Fibroblast of skin of abdomen (primary cell): ENCODE results near the gene ADAMTS15. TPM values are rescaled to one million over a fixed set of nuclear protein-coding genes. Genes with fewer than 3 reads are reported as not detected.

Experiments
- DNase-seq: peaks from one replicate; pipeline ENCODE4 v3.0.0-alpha.2; 2013
- polyA plus RNA-seq, 2 experiments: library from polyadenylated mRNA; unstranded; fragments of 120-200 nt; gene quantifications; one replicate each; pipeline ENCODE4 v1.2.1, GENCODE V29; 2013; ENCODE audit not compliant: insufficient read length in 2 of 2

The ADAMTS15 gene, protein sequence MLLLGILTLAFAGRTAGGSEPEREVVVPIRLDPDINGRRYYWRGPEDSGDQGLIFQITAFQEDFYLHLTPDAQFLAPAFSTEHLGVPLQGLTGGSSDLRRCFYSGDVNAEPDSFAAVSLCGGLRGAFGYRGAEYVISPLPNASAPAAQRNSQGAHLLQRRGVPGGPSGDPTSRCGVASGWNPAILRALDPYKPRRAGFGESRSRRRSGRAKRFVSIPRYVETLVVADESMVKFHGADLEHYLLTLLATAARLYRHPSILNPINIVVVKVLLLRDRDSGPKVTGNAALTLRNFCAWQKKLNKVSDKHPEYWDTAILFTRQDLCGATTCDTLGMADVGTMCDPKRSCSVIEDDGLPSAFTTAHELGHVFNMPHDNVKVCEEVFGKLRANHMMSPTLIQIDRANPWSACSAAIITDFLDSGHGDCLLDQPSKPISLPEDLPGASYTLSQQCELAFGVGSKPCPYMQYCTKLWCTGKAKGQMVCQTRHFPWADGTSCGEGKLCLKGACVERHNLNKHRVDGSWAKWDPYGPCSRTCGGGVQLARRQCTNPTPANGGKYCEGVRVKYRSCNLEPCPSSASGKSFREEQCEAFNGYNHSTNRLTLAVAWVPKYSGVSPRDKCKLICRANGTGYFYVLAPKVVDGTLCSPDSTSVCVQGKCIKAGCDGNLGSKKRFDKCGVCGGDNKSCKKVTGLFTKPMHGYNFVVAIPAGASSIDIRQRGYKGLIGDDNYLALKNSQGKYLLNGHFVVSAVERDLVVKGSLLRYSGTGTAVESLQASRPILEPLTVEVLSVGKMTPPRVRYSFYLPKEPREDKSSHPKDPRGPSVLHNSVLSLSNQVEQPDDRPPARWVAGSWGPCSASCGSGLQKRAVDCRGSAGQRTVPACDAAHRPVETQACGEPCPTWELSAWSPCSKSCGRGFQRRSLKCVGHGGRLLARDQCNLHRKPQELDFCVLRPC
- polyA plus RNA-seq (2013, experiment 1 of 2; ENCODE audit: insufficient read length): 4.3 TPM
- polyA plus RNA-seq (2013, experiment 2 of 2; ENCODE audit: insufficient read length): 4.3 TPM

DNA sequence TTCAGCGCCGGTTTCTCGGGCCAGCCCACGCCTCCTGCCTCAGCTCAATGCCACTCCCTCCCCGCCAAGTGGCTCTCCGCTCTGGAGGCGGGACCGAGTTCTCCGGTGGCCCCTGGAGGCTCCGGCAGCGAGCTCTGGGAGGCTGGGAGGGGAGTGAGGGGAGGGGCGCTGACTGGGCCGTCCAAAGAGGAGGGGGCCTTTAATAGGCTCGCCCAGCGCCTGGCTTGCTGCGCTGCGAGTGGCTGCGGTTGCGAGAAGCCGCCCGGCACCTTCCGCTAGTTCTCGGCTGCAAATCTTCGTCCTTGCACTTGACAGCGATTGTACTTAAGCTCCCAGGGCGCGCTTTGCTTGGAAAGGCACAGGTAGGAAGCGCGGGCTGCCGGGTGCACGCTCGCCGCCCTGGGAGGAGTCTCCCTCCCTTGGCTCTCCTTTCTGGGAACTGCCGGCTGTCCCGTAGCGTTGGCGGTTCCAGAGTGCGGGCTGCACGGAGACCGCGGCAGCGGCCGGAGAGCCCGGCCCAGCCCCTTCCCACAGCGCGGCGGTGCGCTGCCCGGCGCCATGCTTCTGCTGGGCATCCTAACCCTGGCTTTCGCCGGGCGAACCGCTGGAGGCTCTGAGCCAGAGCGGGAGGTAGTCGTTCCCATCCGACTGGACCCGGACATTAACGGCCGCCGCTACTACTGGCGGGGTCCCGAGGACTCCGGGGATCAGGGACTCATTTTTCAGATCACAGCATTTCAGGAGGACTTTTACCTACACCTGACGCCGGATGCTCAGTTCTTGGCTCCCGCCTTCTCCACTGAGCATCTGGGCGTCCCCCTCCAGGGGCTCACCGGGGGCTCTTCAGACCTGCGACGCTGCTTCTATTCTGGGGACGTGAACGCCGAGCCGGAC lies at the start of gene ADAMTS15:
TSS of gene ADAMTS15 (plus strand) at position 230 of the 894 bp plus-strand sequence. CDS start at position 559, 329 bp downstream.
- DNase-seq: peak; percentile 81

DNA sequence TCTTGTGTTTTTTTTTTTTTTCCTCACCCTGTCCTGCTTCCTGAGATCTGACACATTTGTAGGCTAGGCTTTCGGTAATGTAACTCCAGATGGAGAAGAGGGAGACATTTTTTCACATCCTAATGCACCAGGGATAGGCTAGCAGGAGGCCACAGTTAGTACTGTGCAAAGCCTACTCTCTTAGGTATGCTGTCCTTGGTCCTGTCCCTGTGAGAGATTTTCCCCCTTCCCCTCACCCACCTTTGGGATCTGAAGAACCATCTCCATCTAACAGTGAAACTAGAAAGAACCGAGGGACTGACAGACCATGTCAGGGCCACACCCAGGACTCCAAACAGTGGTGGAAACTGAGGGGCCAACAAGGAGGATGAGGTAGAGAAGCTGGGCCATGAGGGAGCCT lies 49.2 kb upstream of the ADAMTS15 start:
- no peak for DNase-seq

DNA sequence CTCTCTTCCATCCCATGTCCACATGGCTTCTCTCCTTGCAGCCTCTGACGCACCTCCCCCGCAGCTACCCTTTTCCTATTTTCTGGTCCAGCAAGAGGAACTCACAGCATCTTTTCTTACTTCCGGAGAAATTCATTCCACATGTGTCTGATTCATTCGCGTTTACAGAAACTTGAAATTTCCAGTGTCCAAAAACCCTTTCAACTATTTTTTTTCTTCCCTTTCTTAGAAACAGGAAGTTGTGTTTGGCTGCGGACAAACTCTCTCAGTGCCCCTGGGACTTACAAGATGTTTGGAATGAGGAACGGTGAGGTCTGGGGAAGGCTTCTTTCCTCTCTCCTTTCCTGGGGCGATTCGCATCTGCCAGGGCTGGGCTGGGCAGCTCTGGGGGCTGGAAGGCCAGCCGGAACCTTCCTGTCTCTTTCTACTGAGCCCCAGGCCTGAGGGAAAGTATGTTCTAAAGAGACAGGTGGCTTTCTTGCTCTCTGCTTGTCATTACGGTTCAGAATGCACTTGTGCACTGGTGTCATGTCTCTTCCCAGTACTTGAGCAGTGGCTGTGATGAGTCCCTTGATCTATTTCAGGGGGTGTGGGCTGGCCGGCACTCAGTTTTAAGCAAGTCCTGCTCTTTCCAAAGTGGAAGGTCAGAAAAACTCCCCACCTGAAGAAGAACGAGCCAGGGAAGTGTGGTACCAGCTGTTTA lies 47.5 kb upstream of the ADAMTS15 start:
- DNase-seq: peak; percentile 77

DNA sequence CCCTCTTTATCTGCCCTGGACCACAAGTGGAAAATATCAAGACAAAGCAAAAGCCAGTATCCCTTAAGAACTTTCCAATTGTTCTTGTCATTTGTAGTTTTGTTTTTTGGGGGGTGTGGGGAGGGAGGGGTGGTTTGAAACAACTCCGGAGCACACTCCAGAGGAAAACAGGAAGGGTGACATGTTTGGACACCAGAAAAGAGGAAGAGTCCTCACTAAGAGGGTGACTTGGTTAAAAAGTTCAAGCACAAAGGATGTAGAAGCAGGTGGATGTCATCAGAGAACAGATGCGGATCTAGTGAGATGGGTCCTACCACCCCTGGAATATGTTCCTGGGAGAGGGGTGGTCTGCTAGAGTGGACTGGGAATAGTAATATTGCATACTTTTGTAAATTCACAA lies 45.9 kb upstream of the ADAMTS15 start:
- no peak for DNase-seq

DNA sequence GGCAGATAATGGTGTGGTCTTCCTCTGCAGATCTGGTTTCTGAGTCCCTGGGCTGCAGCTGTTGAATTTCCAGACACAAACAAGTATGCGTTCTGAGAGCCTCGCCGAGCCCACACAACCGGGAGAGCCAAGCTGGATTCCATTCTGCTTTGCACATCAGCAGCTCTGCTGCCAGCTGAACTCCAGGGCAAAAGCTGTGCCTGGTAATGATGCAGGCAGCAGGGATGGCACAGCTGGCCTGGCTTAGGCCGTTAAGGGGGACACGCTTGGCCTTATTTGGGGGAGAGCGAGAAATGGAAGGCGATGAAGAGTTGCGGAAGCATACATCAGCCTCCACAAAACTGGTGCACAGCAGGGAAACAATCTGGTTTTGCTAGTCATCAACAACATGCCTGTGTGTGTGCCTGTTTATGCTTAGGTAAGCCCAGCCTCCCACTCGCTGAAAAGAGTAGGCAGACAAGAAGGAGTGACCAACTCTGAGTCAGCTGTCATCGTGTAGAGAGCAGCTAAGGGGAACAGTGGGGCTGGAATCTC lies 45.1 kb upstream of the ADAMTS15 start:
- peak; percentile 84 for DNase-seq

DNA sequence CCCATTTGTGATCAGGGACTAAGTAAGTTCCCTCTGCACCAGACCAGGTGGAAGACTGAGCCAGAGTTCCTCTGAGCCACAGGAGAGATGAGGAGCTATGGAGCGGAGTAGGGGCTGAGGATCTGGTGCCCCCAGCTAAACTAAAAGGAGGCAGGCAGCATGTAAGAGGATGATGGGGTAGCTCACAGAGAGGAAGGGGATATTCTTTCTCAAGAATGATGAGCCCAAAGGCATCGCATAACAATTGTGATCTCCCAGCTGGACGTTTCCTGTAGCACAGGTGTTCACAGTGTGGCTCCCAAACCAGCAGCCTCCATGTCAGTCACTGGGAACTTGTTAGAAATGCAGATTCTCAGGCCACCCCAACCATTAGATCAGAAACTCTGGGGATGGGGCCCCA lies 44.5 kb upstream of the ADAMTS15 start:
- no peak for DNase-seq

DNA sequence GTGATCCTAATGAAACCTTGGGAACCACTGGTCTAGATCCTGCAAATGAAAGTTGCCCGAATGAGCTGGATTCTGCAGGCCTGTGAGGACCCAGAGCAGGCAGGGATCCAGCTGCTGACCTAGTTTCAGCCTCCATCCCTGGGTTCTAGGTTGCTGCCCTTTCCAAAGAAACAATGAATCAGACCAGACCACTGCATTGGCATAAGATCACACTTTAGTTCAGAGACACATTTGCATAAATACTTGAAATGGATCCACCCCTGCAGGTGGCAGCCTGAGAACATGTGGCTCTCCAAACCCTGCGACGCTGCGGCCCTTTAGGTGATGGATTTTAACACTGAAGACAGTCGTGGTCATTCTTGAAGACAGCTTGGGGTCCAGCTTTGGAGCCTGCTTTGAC lies 43.7 kb upstream of the ADAMTS15 start:
- DNase-seq: no peak

DNA sequence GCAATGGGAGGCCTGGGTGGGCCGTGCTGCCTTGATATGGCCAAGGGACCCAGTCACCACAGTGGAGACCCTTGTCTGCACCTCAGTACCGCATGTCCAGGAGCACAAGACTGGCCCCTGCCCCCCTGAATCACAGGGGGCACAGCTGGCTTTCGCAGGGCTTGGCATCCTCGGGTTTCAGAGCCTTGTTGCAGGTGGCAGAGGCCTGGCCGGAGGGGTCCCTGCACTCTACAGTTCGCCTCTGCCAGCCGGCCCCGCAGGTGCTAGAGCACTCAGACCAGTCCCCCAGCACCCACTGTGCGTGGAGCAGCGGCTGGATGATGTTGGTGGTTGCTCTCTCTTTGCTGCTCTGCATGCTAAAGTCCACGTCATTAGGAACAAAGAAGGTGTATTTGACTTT lies 43.0 kb upstream of the ADAMTS15 start:
- no peak for DNase-seq

DNA sequence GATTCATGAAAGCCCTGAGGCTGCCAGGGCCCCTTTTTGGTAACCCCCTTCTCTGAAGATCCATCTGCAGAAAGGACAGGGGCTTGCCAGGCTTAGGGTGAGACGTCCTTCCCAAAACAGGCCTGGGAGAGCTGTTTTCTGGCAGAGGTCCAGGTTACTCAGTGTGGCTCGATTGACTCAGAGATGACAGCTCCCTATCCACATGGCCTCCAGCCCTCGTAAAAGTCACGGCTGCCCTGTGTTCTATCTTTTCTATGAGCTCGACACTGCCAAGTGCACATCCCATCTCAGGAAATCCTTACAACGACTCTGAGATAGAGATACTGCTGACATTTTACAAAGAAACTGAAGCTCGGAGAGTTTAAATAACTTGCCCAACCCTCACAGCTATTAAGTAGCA lies 40.5 kb upstream of the ADAMTS15 start:
- DNase-seq: peak; percentile 81

DNA sequence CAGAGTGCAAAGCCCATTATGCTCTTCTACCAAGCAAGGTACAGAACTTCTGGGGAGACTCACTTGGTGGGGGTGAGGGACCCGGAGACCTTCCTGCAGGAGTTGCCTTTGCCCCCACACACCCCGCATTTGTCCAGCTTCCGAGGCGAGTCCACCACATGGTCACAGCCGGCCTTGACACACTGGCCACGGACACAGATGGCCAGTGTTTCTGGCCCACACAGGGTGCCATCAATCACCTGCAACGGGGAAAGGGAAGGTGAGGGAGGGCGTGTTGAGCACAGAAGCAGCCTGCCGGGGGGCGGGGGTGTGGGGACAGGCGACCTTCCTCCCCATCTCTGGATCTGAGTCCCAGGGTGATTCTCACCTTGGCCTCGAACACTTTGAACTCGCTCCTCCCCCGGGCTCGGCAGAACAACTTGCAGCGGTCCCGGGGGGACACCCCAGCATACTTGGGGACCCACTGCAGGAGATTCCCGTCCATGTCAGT lies 40.0 kb upstream of the ADAMTS15 start:
- DNase-seq: no peak

DNA sequence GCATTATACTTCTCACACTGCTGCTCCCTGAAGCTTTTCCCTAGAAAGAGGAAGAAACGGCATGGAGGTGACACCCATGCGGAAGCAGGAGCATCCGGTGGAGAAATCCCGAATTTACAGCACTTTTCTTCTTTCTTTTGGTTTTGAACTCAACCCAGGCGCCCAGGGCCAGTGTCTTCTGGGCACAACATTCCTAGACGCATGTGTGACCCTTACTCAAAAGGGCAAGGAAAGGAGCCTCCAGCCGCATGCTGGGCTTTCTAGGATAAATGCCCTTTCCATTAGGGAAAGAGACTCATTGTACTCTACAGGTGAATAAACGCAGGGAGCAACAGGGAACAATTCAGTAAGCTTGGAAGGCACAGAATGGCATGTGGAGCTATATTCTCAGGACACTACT lies 39.5 kb upstream of the ADAMTS15 start:
- DNase-seq: no peak

DNA sequence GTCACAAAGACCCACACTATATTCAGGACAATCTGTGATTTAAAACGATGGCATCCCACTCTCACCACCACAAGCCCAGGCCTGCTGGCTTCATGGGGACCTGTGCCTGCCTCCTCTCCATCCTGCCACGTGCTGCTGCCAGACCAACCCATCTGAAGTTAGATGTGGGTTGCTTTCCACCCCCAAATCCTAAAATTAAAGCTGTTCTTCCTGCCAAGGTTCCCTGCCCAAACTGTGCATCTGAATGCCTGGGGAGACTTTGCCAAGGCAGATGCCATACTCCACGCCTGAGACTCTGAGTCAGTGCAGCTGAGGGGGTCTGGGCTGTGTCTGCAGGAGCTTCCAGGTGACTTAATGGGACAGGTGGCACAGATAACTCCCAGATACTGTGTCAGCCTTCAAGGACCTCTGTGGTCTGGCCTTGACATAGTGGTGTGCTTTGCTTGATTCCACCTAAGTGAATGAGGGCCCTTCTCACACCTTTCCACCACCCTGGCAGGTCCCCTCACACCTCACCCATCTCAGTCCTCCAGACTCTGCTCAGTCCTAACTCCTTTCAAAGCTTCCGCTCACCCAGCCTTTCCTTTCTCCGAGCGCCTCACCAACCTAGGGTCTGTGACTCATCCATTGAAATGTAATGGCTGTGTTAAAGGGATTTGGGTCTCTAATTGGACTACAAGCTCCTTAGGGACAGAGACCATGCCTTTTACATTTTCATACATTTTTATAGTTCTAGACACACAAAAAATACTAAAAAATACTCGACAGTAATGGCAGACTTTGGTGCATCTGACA lies 38.7 kb upstream of the ADAMTS15 start:
- DNase-seq: no peak

DNA sequence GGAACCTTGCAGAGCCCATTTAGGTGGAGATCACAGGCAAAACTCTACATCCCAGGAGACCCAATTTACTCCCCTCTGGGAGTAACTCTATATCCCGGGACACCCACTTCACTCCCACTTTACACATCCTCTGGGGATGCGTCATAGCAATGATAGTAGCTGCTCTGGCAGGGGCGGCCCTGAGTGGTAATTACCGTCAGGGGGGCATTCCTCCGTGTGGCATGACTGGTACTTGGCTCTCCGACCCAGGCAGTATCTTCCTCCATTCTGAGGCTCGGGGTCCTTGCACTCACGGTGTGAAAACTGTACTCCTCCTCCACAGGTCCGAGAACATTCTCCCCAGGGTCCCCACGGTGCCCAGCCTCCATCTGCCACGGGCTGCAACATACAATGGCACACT lies 37.2 kb upstream of the ADAMTS15 start:
- no peak for DNase-seq

DNA sequence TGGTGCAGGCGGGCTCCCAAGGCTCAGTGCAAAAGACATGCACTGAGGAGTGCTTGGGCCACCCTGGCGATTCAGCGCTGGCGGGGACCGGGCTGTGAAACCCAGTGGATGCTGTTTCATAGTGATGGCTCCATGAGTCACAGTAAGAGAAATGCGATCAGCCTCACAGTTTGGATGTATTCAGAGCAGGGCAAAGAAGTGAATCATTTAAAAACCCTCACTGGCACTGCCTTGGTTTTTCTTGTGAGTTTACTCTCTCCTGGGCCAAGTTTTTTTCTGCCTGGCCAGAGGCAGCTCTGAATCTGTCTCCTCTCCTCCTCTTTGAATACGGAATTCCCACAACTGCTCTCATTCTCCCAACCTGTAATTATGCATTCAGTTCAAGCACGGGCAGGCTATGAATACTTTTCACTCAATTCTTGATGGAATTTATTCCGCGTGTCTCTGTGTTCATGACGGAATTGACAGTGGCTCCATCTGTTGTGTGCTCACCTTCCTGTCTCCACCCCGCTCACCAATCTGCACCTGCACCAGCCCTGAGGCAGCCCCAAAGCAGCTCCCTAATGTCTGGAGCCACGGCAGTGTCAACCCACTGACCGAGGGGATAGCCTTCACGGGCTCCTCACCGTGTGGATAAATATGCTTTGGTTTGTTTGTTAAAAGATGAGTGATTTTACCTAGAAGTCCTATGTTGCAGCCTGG lies 34.9 kb upstream of the ADAMTS15 start:
- peak; percentile 82 for DNase-seq

DNA sequence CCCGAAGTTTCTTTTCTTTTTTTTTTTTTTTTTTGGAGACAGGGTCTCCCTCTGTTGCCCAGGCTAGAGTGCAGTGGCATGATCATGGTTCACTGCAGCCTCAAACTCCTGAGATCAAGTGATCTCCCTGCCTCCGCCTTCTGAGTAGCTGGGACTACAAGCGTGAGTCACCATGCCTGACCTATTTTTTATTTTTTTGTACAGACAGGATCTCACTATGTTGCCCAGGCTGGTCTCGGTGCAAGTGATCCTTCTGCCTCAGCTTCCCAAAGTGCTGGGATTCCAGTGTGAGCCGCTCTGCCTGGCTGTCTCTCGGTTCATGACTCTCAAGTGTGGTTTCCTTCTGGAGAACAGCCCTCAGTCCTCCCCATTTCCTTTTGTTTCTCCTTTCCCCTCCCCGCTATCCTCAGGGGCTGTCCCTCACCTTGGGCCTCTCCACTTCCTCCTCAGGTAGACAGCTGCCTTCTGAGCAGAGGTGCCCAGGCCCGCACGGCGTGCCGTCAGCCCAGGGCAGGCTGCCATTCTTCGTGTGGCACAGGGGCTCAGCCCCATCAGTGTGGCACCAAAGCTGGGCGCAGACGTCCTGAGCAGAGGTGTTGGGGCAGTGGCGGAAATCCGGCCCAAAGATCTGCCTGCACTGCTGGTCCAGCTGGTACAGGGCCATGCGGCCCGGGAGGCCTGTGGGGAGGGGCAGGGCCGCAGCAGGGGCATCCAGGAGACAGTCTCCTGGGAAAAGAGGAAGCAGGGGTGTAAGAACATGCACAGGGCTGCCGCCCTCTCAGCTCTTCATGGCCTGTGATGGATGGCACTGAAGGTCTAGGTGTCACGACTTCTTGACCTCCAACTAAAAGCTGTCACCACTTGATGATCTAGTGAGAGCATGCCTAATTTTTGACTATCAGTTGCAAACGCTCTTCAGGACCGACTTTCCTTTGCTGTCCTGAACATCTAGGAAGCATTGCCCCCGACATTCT lies 34.1 kb upstream of the ADAMTS15 start:
- no peak for DNase-seq

DNA sequence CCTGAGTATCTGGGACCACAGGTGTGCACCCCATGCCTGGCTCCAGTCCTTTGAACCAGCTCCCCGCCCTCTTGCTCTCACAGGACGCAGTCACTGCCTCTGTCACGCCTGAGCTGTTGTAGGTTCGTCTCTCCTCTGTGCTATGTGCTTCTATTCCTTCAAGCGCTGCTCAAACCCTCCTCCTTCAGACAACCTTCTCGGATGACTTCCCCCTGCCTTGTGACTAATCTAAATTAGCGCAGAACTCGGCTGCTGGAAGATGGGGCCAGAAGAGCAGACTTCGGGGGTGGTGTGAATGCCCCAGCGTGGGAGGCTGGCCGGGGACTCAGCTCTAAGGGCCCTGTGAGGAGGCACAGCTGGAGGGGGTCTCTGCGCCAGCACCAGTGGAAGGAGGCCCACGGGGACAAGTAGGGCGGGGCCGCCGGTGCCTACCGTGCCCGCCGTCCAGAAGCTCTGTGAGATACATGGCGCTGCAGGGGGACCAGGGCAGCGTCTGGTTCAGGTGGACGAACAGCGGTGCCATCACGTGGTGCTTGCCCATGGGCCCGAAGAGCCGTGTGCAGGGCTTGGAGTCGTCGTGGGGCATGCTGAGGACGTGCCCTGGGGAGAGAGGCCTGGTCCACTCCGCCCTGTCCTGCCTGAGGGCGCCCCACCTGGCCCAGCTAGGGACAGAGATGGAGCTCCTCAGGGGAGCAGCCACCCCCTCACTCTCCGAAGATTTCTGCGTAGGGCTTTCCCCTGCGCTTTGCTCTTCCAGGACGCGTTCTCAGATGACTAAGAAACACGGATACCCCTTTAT lies 32.5 kb upstream of the ADAMTS15 start:
- DNase-seq: no peak

DNA sequence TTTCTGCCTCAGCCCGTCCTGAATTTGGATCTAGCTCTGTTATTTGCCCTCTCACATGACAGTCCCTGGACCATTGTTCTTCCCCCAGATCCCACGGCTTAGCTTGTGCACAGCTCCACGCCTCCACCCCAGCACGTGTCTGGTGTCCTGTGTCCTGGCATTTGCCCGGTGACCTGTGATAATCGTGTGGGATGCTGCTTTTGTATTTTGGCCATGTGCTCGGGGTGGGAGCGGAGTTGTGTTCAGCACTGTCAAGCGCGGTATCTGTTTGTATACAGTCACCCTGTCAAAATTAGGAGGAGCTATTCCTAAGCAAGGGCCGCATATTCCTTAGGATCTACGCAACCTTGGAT lies 31.9 kb upstream of the ADAMTS15 start:
- DNase-seq: no peak

DNA sequence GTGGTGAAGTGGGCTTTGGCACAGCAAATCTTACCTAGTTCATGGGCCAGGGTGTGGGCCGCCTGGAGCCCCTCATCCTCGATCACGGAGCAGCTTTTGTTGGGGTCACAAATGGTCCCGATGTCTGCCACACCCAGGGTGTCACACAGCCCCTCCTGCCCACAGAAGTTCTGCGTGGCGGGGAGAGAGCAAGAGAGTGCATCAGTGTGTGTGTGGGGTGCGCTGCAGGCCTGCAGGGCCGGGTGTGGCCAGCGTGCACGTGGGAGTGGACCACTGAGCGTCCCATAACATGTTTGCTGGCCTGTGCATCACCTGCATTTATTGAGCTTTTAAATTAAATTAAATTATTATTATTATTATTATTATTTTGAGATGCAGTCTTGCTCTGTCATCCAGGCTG lies 31.5 kb upstream of the ADAMTS15 start:
- DNase-seq: no peak
